Uterus (tissue), 4 donors: ENCODE results near the gene CHMP6. TPM values are rescaled to one million over a fixed set of nuclear protein-coding genes. Genes with fewer than 3 reads are reported as not detected.

ENCODE experiments used
- DNase-seq, 2 donors: peaks; one replicate each; pipeline ENCODE4 v3.0.0-alpha.2; 2019 to 2020
- H3K27ac ChIP-seq, 2 donors: fragments of 200-600 bp; sonication (generic); 1 replicate in 1 of 2; 2 replicates in 1 of 2; pipeline ENCODE4 v1.5.1; 2016 to 2018
- H3K27me3 ChIP-seq, 2 donors: fragments of 200-600 bp; sonication (generic); one replicate each; pipeline ENCODE4 v1.5.1; 2018 to 2019; ENCODE audit warnings: control low read depth in 1 of 2
- H3K36me3 ChIP-seq, 2 donors: fragments of 200-600 bp; sonication (generic); one replicate each; pipeline ENCODE4 v1.5.1; 2019; ENCODE audit warnings: control low read depth in 1 of 2
- H3K4me1 ChIP-seq, 2 donors: fragments of 200-600 bp; sonication (generic); one replicate each; pipeline ENCODE4 v1.5.1; 2018 to 2019; ENCODE audit warnings: control low read depth in 1 of 2
- H3K4me3 ChIP-seq, 2 donors: fragments of 200-600 bp; sonication (generic); 1 replicate in 1 of 2; 2 replicates in 1 of 2; pipeline ENCODE4 v1.5.1; 2018 to 2019; ENCODE audit warnings: mild to moderate bottlenecking in 1 of 2
- H3K9me3 ChIP-seq, 2 donors: fragments of 200-600 bp; sonication (generic); one replicate each; pipeline ENCODE4 v1.5.1; 2019; ENCODE audit warnings: control low read depth in 1 of 2
- POLR2A ChIP-seq, 2 donors: fragments of 450-650 bp; IDR thresholded peaks; one replicate each; pipeline ENCODE4 v1.6.1; 2016; ENCODE audit warnings: antibody characterized with exemption in 2 of 2, mild to moderate bottlenecking in 1 of 2, moderate library complexity in 1 of 2
- intact Hi-C: fragments of 100-400 bp; cut with DNase I; formaldehyde crosslinking; loops from one replicate; pipeline ENCODE4 v1.15.1; 2023; ENCODE audit warnings: low total_unique reads
- total RNA-seq, 4 donors: library from RNA; depleted of rRNA in 3 of 4; stranded (reverse); fragments of >200 nt in 3 of 4; gene quantifications; one replicate each; pipeline versions ENCODE4 v1.1.0 to v1.2.4, GENCODE V29; 2014 to 2023
- TF ChIP-seq, protein P1 (sequence below), 4 experiments: fragments of 200-600 bp in 2 of 4; fragments of 450-650 bp in 2 of 4; sonication (generic) in 2 of 4; IDR thresholded peaks; one replicate each; pipeline ENCODE4 v1.5.1; 2016 to 2019; ENCODE audit warnings: antibody characterized with exemption in 4 of 4, mild to moderate bottlenecking in 2 of 4, moderate library complexity in 1 of 4
- donor health status: DM: yes; HTN: yes; CAD: no.

CHMP6 gene
- total RNA-seq, result 10 to 100 TPM in 3 of 4 donors, 1 to 10 TPM in 1; 3.6 to 33.2 (median 19.8) TPM

DNA sequence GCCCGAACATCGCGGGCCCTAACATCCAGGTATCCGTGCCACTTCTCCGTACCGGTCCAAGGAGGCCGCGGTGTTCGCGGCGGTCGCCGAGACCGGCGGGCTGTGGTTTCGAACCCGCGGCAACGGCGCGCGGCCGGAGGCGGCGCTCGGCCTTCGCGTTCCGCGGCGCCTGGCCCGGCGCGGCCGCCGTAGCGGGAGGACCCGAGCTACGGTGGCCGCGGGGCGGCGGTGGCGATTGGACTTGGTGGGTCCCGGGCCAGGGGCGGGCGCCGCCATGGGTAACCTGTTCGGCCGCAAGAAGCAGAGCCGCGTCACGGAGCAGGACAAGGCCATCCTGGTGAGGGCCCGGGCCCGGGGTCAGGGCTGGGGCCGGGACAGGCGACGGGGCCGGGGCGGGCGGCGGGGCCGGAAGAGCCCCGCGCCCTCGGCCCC is at the start of gene CHMP6:
Gene CHMP6 (plus strand): TSS at position 197 of the 432 bp plus-strand sequence. CDS start 78 bp downstream, at position 275.
- no peaks in the 10 kb centered on the region for H3K36me3 ChIP-seq
- H3K4me3 ChIP-seq, result peak within 1 kb of the TSS; percentile 63 to 97
- no peaks in the 10 kb centered on the region for H3K27me3 ChIP-seq
- no peaks in the 10 kb centered on the region for H3K4me1 ChIP-seq
- DNase-seq, result peak; percentile 72 to 75
- peak within 1 kb of the TSS; percentile 74 to 80 for H3K27ac ChIP-seq
- peak; percentile 40 to 44 for TF ChIP-seq POLR2A (IDR thresholded peaks at IDR 0.05)
- TF ChIP-seq, protein P1, sequence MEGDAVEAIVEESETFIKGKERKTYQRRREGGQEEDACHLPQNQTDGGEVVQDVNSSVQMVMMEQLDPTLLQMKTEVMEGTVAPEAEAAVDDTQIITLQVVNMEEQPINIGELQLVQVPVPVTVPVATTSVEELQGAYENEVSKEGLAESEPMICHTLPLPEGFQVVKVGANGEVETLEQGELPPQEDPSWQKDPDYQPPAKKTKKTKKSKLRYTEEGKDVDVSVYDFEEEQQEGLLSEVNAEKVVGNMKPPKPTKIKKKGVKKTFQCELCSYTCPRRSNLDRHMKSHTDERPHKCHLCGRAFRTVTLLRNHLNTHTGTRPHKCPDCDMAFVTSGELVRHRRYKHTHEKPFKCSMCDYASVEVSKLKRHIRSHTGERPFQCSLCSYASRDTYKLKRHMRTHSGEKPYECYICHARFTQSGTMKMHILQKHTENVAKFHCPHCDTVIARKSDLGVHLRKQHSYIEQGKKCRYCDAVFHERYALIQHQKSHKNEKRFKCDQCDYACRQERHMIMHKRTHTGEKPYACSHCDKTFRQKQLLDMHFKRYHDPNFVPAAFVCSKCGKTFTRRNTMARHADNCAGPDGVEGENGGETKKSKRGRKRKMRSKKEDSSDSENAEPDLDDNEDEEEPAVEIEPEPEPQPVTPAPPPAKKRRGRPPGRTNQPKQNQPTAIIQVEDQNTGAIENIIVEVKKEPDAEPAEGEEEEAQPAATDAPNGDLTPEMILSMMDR (IDR thresholded peaks at IDR 0.05), result peak in 3 of 4 experiments; percentile 52 to 84 (median 71)
- intact Hi-C loops, result no loop called here
- H3K9me3 ChIP-seq, result no peaks in the 10 kb centered on the region

GRCh38 chr17:80942423-80943345 is 49.0 kb upstream of the CHMP6 start:
- Histone ChIP-seq H3K4me3 (no peak overlapping the region), H3K27me3 (no peaks in the 10 kb centered on the region), H3K4me1 (peaks cover 0 to 4% of the 10 kb centered on the region in 2 donors), H3K9me3 (no peaks in the 10 kb centered on the region), H3K27ac (peak overlapping the region; percentile 73 to 83), H3K36me3 (no peaks in the 10 kb centered on the region)
- peak in 1 of 2 donors; percentile 5 for TF ChIP-seq POLR2A (IDR thresholded peaks at IDR 0.05)
- TF ChIP-seq, protein P1 (IDR thresholded peaks at IDR 0.05), result peak in 1 of 4 experiments; percentile 49
- DNase-seq, result peak; percentile 97 to 99
- intact Hi-C loops, result no loop called here

- H3K27me3 ChIP-seq, result no peaks in the 10 kb centered on the region
- peak; percentile 9 to 14 for DNase-seq
- no peak overlapping the region for H3K4me3 ChIP-seq
- H3K4me1 ChIP-seq, result peaks cover 0 to 4% of the 10 kb centered on the region in 2 donors
- intact Hi-C loops, result no loop called here
- H3K27ac ChIP-seq, result peak overlapping the region; percentile 73 to 83
- no peaks in the 10 kb centered on the region for H3K36me3 ChIP-seq
- TF ChIP-seq, protein P1 (IDR thresholded peaks at IDR 0.05), result no peak
- TF ChIP-seq POLR2A (IDR thresholded peaks at IDR 0.05), result no peak
- no peaks in the 10 kb centered on the region for H3K9me3 ChIP-seq
Observed at GRCh38 chr17:80943346-80944145, 48.1 kb upstream of the CHMP6 start.

- no peaks in the 10 kb centered on the region for H3K9me3 ChIP-seq
- no peak overlapping the region for H3K4me3 ChIP-seq
- no peak overlapping the region for H3K27ac ChIP-seq
- intact Hi-C loops, result no loop called here
- DNase-seq, result peak; percentile 8 to 12
- H3K27me3 ChIP-seq, result no peaks in the 10 kb centered on the region
- H3K4me1 ChIP-seq, result peaks cover 0 to 4% of the 10 kb centered on the region in 2 donors
- TF ChIP-seq, protein P1 (IDR thresholded peaks at IDR 0.05), result no peak
- TF ChIP-seq POLR2A (IDR thresholded peaks at IDR 0.05), result no peak
- H3K36me3 ChIP-seq, result no peaks in the 10 kb centered on the region
Observed at GRCh38 chr17:80944326-80944725, 47.3 kb upstream of the CHMP6 start.
